Putamen (tissue), 1 donor: ENCODE data around the gene PRSS36.

ENCODE experiments used
- DNase-seq: peaks from one replicate; pipeline ENCODE4 v3.0.0-alpha.2; 2016; ENCODE audit warnings: low spot score

The PRSS36 gene

GRCh38 chr16:31099860-31100638 is 49.8 kb downstream of the PRSS36 start:
- no peak for DNase-seq

- peak; percentile 95 for DNase-seq
Observed at GRCh38 chr16:31094424-31095120, 55.3 kb downstream of the PRSS36 start, which contains the start of gene VKORC1. Gene VKORC1 (minus strand): TSS chr16:31094797. CDS start chr16:31094729, 68 bp downstream.

GRCh38 chr16:31094088-31094423 is 55.8 kb downstream of the PRSS36 start:
- no peak for DNase-seq

GRCh38 chr16:31093132-31093703 is 56.6 kb downstream of the PRSS36 start:
- DNase-seq, result peak; percentile 61

GRCh38 chr16:31092330-31092729 is 57.5 kb downstream of the PRSS36 start:
- no peak for DNase-seq

GRCh38 chr16:31090540-31090939 is 59.3 kb downstream of the PRSS36 start:
- no peak for DNase-seq

- DNase-seq, result no peak
Observed at GRCh38 chr16:31089199-31089598, 60.7 kb downstream of the PRSS36 start.
